OCI-LY7 (cell line): ENCODE data around the gene SYNPO.

ENCODE experiments used
- CTCF ChIP-seq: fragments of 200-600 bp; sonication (generic); conservative IDR thresholded peaks from 2 replicates; pipeline ENCODE4 v1.5.1; 2014; ENCODE audit warnings: mild to moderate bottlenecking, antibody characterized with exemption, low read length, moderate library complexity, mixed read lengths
- EZH2phosphoT487 ChIP-seq: fragments of 200-600 bp; sonication (generic); IDR thresholded peaks from 2 replicates; pipeline ENCODE4 v1.6.1; 2018; ENCODE audit warnings: low read depth, borderline replicate concordance, mild to moderate bottlenecking, mixed run types, antibody characterized with exemption, low read length, moderate library complexity, mixed read lengths

GRCh38 chr5:150661821-150662596 is 21.5 kb downstream of the SYNPO start:
- TF ChIP-seq CTCF, result no peak
- no peak for TF ChIP-seq EZH2phosphoT487
